Left lung (tissue), 10 donors: ENCODE data around the gene NOS2. TPM values are rescaled to one million over a fixed set of nuclear protein-coding genes. Genes with fewer than 3 reads are reported as not detected.

ENCODE experiments used
- ATAC-seq: fragments of 200-7000 bp; cut with Tn5 transposase; one replicate; pipeline ENCODE4 v1.9.1; 2020; ENCODE audit warnings: moderate library complexity
- DNase-seq, 4 donors: peaks; one replicate each; pipeline ENCODE4 v3.0.0-alpha.2; 2013 to 2020
- H3K27ac ChIP-seq, 2 donors: fragments of 200-600 bp; sonication (generic) in 1 of 2; one replicate each; pipeline versions ENCODE4 v1.5.0 to v1.8.0; 2020 to 2021
- H3K27me3 ChIP-seq, 2 donors: fragments of 200-600 bp; sonication (generic) in 1 of 2; one replicate each; pipeline versions ENCODE4 v1.5.0 to v1.8.0; 2020 to 2021
- H3K36me3 ChIP-seq, 2 donors: fragments of 200-600 bp; sonication (generic) in 1 of 2; one replicate each; pipeline versions ENCODE4 v1.5.0 to v1.8.0; 2020 to 2021
- H3K4me1 ChIP-seq, 2 donors: fragments of 200-600 bp; one replicate each; pipeline ENCODE4 v1.8.0; 2021
- H3K4me3 ChIP-seq, 2 donors: fragments of 200-600 bp; sonication (generic) in 1 of 2; one replicate each; pipeline versions ENCODE4 v1.5.0 to v1.8.0; 2020 to 2021; ENCODE audit warnings: mild to moderate bottlenecking in 1 of 2
- H3K9me3 ChIP-seq, 2 donors: fragments of 200-600 bp; sonication (generic) in 1 of 2; one replicate each; pipeline versions ENCODE4 v1.5.0 to v1.8.0; 2020 to 2021
- intact Hi-C, 2 donors: fragments of 100-400 bp; cut with DNase I; formaldehyde crosslinking; loops; one replicate each; pipeline versions ENCODE4 v1.11.2 to v1.14.2; 2022
- polyA plus RNA-seq, 6 donors: library from polyadenylated mRNA; unstranded; fragments of 120-200 nt; gene quantifications; one replicate each; pipeline ENCODE4 v1.2.1, GENCODE V29; 2013; ENCODE audit not compliant: insufficient read length in 6 of 6
- total RNA-seq, 2 donors: library from RNA; stranded (reverse); fragmentation: NEBNext Ultra II Directional; extraction: Animal tissue kit (Norgen Biotek cat#: 25700); gene quantifications; one replicate each; pipeline ENCODE4 v1.2.1, GENCODE V29; 2021
- TF ChIP-seq, protein P1 (sequence below), 2 donors: fragments of 200-600 bp; sonication (generic) in 1 of 2; IDR thresholded peaks; one replicate each; pipeline versions ENCODE4 v1.5.0 to v1.8.0; 2021; ENCODE audit warnings: antibody characterized with exemption in 2 of 2
- donor health status: DM: no; HTN: yes; CAD: no.
- donor health status: DM: no; HTN: no; CAD: no.

Gene NOS2
- total and polyA plus RNA-seq, 8 donors, result 0.34 to 2.3 (median 1.7) TPM

DNA sequence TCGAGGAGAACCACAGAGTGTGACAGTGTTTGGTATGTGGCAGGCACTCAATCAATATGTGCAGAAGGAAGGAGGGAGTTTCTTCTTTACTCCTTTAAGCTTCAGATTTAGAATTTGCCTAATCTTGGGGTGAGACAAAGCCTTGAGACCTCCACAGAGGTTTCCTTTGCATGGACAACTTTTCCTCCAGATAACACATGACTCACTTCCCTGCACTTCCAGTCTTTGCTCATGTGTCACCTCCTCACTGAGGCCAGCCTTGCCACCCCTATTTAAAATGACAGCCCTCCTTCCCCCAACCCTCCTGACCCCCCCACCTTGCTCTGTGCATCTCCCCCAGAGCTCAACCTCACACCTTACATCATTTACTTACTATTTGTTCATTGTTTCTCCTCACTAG, 17.4 kb upstream of the NOS2 start:
- ATAC-seq, result no peak
- no peaks in the 10 kb centered on the region for H3K27me3 ChIP-seq
- DNase-seq, result no peak
- H3K27ac ChIP-seq, result no peak overlapping the region
- peaks cover 0 to 17% of the 10 kb centered on the region in 2 donors for H3K9me3 ChIP-seq
- TF ChIP-seq, protein P1, sequence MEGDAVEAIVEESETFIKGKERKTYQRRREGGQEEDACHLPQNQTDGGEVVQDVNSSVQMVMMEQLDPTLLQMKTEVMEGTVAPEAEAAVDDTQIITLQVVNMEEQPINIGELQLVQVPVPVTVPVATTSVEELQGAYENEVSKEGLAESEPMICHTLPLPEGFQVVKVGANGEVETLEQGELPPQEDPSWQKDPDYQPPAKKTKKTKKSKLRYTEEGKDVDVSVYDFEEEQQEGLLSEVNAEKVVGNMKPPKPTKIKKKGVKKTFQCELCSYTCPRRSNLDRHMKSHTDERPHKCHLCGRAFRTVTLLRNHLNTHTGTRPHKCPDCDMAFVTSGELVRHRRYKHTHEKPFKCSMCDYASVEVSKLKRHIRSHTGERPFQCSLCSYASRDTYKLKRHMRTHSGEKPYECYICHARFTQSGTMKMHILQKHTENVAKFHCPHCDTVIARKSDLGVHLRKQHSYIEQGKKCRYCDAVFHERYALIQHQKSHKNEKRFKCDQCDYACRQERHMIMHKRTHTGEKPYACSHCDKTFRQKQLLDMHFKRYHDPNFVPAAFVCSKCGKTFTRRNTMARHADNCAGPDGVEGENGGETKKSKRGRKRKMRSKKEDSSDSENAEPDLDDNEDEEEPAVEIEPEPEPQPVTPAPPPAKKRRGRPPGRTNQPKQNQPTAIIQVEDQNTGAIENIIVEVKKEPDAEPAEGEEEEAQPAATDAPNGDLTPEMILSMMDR (IDR thresholded peaks at IDR 0.05), result no peak
- H3K4me3 ChIP-seq, result no peak overlapping the region
- intact Hi-C loops, result no loop called here
- H3K4me1 ChIP-seq, result no peaks in the 10 kb centered on the region
- no peaks in the 10 kb centered on the region for H3K36me3 ChIP-seq

DNA sequence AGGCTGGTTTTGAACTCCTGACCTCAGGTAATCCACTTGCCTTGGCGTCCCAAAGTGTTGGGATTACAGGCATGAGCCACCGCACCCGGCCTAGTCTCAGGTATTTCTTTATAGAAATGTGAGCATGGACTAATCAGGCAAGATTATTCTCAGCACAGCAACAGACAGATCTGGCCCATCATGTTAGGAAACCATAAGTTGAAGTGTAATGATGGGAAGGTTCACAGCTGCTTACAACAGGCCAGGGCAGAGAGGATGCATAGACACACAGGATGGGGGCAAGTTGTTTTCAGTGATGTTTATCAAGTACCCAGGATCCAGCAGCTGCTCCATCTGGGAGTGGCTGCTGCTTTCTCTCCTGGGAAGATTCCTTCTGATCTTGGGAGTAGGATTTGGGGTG, 16.6 kb upstream of the NOS2 start:
- DNase-seq (no peak), ATAC-seq (no peak)
- Histone ChIP-seq H3K27me3 (no peaks in the 10 kb centered on the region), H3K4me1 (no peaks in the 10 kb centered on the region), H3K36me3 (no peaks in the 10 kb centered on the region), H3K9me3 (peaks cover 0 to 10% of the 10 kb centered on the region in 2 donors), H3K4me3 (no peak overlapping the region), H3K27ac (no peak overlapping the region)
- TF ChIP-seq, protein P1 (IDR thresholded peaks at IDR 0.05), result no peak
- intact Hi-C loops, result no loop called here

DNA sequence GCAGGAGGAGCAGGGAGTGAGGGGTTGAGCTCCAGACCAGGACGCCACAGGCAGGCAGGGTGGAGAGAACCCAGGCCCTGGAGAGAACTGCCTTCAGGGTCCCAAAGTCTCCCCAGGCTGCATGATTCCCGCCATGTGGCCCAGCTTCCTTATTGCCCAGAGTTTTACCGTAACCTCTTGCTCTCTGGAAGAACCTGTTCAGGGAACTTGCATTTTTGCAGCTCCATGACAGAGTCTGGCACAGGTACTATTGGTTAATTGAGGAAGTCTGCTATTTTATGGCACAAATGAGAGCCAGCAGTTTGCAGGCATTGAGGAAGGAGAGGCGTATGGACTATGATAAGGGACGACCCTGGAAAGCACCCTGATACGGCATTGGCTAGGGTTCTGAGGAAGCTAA, 11.6 kb upstream of the NOS2 start:
- Histone ChIP-seq H3K36me3 (no peaks in the 10 kb centered on the region), H3K4me1 (peaks cover 0 to 7% of the 10 kb centered on the region in 2 donors), H3K27ac (no peak overlapping the region), H3K9me3 (no peaks in the 10 kb centered on the region), H3K27me3 (no peaks in the 10 kb centered on the region), H3K4me3 (no peak overlapping the region)
- TF ChIP-seq, protein P1 (IDR thresholded peaks at IDR 0.05), result no peak
- intact Hi-C loops, result no loop called here
- ATAC-seq (no peak), DNase-seq (no peak)

DNA sequence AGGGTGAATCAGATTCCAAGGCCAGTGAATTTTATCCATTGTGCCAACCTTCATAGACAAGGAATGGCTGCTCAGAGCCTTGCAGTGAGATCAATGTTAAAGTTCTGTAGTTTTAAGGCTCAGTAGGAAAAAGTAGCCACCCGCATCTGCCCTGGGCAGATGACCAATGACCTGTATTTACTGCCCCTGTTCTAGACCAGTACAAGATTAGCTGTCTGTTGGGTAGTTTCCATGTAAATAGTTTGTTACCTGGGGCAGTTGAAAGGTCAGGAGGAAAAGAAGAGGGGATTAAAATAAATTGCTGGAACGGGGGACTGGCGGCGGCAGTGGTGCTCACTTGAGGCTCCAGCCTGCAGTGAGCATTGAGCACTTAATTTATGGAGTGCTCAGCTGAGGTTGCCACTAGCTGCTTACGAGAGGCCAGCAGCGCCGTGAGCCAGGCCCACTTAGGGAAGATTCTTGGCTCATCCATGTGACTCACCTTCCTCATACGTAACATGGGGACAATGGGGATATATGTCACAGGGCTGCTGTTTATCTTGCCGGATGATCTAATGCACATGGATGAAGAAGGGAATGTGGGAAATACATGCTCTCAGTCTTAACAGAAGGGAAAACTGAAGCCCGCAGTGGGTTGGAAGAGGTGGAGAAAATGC, 10.7 kb upstream of the NOS2 start:
- H3K27ac ChIP-seq, result no peak overlapping the region
- H3K27me3 ChIP-seq, result no peaks in the 10 kb centered on the region
- intact Hi-C loops, result no loop called here
- TF ChIP-seq, protein P1 (IDR thresholded peaks at IDR 0.05), result no peak
- no peak overlapping the region for H3K4me3 ChIP-seq
- DNase-seq, result no peak
- peaks cover under 1 to 8% of the 10 kb centered on the region in 2 donors for H3K4me1 ChIP-seq
- no peaks in the 10 kb centered on the region for H3K36me3 ChIP-seq
- ATAC-seq, result no peak
- H3K9me3 ChIP-seq, result no peaks in the 10 kb centered on the region

DNA sequence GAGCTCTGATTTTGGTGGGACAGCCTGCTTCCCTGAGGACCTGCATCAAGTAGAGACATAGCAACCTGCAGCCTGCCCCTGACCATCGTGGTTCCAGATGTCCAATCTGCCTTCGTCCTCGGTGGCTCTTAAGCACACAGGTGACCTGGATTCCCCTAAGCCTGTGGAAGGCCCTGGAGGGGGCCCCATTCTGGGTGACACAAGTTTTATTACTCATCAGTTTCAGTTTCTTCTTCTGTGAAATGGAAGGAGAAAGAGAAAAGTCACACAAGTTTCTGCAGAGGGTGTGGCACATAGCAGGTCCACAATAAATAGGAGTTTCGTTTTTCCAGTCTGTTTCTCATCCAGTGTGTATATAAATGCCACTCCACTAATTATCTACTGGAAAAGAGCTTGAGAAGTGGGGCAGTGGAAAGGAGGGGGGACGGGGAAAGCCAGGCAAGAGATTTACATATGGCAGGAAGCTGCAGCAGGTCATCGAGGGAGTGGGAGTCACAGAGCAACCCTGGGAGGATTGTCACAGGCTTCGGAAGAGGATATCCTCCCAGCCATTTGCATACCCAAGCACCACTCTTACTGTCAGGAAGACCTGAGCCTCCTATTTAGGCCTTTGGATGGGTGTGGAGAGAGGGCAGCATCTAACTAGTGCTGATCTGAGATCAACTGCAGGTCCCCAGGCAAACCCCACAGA, 10.0 kb upstream of the NOS2 start:
- Histone ChIP-seq H3K27ac (no peak overlapping the region), H3K36me3 (no peaks in the 10 kb centered on the region), H3K4me1 (peaks cover 5 to 14% of the 10 kb centered on the region in 2 donors), H3K9me3 (no peaks in the 10 kb centered on the region), H3K4me3 (no peak overlapping the region), H3K27me3 (no peaks in the 10 kb centered on the region)
- TF ChIP-seq, protein P1 (IDR thresholded peaks at IDR 0.05), result no peak
- ATAC-seq, result no peak
- intact Hi-C loops, result no loop called here
- no peak for DNase-seq
